Stimulated activated CD8-positive, alpha-beta memory T cell treated with anti-CD3 and anti-CD28 coated beads, Interleukin-7, amount 100 ng/mL, for 48 hours (primary cell): ENCODE data around the gene TEX28.
"Not testable (repeated sequence)": the region's sequence is repeated elsewhere in the genome, so short reads cannot be mapped to it uniquely, and the experiment has no call there.

ENCODE experiments used
- DNase-seq, 2 donors: peaks; one replicate each; pipeline ENCODE4 v3.0.0-alpha.2; 2020; ENCODE audit warnings: low read depth in 1 of 2; ENCODE audit errors: extremely low read depth in 1 of 2

Gene TEX28, protein sequence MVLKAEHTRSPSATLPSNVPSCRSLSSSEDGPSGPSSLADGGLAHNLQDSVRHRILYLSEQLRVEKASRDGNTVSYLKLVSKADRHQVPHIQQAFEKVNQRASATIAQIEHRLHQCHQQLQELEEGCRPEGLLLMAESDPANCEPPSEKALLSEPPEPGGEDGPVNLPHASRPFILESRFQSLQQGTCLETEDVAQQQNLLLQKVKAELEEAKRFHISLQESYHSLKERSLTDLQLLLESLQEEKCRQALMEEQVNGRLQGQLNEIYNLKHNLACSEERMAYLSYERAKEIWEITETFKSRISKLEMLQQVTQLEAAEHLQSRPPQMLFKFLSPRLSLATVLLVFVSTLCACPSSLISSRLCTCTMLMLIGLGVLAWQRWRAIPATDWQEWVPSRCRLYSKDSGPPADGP

GRCh38 chrX:154294791-154295574 lies at the start of gene TEX28:
TSS of gene TEX28 (minus strand) at chrX:154295124. CDS start at chrX:154292117, 3,007 bp downstream.
- DNase-seq, result no peak

DNA sequence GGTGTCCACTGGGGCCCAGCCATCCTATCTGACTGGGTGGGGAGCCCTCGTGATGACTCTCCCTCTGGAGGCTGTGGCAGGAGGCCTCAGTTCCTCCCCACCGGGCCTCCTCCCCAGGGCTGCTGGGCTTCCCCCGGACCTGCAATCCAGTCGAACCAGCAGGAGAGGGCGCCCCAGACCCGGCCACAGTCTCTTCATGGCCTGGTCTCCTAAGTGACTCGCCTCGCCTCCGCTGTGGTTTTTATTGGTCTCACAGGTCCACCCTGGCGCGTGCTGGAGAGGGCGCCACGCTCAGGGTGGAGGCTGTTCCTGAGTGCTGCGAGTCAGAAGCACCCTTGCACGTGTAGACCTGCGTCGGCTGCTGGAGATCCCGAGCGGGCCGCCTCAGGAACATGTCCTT lies 48.7 kb upstream of the TEX28 start:
- not testable (repeated sequence) for DNase-seq

- DNase-seq, result not testable (repeated sequence)
These were observed 48.1 kb upstream of the TEX28 start for GRCh38 chrX:154343063-154343462.

DNA sequence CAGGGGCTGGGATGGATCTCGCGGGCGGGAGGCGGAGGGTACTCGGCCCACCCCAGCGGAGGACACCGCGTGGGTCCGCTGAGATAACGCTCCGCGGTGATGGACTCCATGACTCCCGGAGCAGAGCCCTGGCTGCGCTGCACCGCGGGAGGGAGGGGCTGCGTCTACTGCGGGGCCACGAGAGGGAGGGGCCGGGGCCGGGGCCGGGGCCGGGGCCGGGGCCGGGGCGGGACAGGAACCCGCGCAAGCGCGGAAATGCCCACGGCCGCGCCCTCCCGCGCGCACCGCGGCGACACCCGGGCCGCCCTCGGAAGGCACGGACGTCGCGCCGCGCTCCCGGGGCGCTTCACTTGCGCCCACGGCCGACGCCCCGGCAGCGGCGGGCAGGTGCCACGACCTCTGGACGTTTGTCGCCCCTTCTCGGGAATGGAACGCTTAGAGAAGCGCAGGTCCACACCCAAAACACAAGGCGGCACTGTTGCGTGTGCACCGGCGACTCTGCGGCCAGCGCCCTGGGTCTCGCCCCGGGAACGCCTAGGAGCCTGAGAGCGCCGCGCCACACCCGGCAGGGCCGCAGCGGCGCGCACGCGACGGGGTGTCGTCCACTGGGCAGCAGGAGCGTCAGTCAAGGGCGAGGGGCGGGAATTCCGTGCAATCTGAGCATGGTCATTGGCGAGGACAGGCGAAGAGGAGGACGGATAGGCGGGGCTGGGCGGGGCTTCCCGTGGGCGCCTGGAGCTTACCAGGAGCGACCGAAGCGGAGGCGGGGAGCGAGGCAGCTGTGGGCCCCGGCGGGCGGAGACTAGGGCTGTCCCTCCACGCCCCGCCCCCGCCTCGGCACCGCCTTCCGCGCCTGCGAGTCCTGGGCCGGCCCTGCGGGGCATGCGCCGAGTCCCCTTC lies 46.7 kb upstream of the TEX28 start:
- DNase-seq, result not testable (repeated sequence)

DNA sequence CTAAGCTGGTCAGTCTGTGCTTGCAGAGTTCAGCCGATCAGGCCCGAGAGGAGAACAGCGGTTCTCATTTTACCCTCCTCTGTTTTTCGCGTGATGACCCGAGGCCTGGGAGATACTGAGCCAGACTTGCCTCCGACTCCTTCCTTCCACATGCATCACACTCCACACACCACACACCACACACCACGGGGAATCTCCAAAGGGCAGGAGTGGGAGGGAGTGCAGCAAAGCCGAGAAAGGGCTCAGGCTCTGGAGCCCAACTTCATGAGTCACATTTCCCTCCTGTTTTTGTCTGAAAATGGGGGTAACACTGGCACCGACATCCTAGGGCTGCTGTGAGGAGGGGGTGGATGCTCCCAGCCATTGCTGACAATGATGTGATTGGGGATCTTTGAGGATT lies 39.6 kb upstream of the TEX28 start:
- DNase-seq, result peak in 1 of 2 donors; percentile 18

GRCh38 chrX:154333837-154334271 lies 38.9 kb upstream of the TEX28 start:
- DNase-seq, result no peak

DNA sequence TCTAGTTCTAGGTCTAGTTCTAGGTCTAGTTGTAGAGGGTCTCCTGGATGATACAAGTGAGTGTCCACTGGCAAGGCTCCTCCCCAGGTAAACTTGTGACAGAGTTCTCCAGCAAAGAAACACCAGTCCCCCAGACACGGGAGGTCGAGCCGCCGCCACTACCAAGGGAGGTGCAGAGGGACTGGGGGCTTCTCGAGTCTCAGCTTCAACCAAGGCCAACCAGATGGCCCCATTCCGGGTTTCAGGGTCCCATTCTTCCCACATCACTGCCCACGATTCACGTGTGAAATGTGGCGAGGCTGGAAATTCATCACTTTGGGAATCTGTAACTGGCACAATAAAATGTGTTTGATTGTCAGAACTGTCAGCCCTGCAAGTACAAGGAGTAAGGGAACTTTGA lies 38.2 kb upstream of the TEX28 start:
- no peak for DNase-seq

DNA sequence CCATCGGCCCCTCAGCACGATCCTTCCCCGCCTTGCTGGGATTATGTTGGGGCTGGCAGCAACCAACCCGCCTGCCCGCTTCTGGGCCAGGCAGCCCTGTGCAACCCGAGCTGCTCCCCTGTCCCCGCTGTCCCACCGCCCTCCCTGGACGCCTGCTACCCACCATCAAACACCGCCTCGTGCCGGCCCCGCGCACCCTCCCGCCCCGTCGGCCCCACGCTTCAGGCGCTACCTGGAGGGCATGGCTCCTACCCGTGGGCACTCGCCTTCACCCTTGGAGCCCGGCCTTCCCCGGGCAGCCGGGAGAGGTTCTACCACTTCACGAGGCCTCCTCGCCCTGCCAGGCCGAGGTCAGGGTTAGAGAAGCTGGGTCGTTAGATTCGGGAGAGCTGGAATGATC lies 37.6 kb upstream of the TEX28 start:
- no peak for DNase-seq

DNA sequence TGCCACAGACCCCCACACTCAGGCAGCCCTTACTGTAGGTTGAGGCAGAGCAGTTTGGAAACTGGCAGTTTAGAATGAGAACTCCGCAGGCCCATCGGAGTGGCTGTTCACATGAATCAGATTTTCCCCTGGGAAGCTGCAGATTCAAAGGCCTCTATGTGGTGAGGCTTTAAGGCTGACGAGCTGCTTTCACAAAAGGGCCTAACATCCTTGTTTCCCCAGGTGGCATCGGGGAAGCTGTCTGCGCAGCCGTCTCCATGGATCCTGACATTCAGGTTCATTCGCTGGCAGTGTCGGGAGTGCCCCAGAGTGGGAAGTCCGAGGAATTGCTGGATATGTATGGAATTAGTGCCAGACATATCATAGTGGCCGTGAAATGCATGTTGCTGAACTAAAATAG lies 34.4 kb upstream of the TEX28 start:
- DNase-seq, result no peak

DNA sequence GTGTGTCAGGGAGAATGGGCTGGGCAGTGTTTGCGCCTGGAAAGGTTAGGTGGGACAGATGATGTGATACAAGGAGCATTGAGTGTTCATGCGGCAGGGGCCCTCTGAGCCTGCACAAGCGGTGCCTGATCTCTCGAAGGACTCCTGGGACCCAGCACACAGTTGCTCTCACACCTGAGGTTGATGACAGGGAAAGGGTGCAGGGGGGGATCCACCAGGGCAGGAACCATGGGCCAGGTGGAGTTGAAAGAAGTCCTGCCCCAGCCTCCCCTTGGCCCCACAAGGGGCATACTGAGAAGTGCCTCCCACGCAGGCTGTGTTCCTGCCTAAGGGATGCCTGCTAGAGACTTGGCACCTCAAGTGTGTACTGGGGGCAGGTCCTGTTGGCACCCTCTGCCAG lies 33.7 kb upstream of the TEX28 start:
- no peak for DNase-seq

DNA sequence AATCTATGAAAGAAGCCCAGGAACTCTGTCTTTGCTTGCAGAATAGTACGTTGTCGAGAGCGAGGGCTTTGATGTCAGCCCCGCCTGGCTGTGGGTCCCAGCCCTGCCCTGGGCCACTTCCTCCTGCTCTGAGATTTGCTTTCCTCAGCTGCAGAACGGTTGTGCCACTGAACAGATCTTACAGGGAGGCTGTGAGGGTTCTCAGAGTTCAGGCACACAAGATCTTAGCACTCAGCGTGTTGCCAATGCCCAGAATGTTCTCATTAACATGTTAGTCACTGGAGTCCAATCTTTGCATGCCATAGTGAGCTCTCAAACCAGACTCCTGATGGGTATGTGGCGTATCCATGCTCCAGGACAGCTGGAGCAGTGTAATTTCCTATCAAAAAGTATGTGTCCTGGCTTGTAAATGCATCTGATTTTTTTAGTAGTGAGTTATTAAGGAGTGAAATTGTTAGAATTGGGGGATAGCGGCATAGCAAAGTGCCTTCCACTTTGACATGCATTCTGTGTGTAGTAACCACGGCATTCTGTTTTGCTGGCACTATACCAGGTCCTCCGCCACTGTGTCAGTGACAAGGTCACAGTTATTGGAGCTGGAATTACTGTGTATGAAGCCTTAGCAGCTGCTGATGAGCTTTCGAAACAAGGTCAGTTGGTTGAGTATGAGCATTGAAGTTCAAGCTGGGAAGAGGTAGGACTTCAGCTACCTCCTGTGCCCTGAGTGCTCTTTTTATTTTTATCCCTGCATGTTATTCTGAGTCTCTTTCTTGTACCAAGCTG lies 32.3 kb upstream of the TEX28 start:
- DNase-seq, result no peak

DNA sequence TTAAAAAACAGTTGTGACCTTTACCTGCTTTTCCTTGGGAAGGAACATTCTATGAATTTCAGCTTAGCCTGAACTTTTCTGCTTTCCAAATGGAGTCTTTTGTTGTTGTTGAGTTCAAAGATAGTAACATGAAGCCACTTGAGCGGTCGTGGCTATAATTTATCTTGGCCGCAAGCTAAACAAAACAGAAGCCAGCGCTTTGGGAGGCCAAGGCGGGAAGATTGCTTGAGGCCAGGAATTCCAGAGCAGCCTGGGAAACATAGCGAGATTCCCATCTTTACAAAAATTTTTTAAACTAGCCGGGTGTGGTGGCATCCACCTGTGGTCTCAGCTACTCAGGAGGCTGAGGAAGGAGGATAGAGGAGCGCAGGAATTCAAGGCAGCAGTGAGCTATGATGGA lies 30.6 kb upstream of the TEX28 start:
- DNase-seq, result no peak

- DNase-seq, result no peak
These were observed 28.6 kb upstream of the TEX28 start for GRCh38 chrX:154323537-154323936.

GRCh38 chrX:154322890-154323289 lies 28.0 kb upstream of the TEX28 start:
- DNase-seq, result no peak

DNA sequence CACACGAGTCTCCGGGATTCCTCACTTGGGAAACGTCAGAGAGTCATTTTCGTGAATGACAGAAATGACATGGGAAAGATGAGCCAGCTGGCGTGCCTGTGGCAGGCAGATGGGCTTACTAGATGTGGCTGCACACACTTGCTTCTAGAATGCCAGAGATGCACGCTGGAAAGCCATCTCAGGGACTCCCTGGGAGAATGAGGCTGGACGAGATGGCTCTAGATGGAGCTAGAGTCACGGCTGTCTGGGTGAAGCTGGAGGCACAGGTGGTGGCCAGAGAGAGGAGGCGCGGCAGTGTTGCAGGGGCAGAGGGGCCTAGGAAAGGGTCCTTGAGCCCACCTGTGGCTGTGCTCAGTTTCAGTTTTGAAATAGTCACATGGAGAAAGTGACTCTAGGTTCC lies 26.7 kb upstream of the TEX28 start:
- DNase-seq, result no peak

GRCh38 chrX:154321152-154321551 lies 26.2 kb upstream of the TEX28 start:
- no peak for DNase-seq

GRCh38 chrX:154320406-154320805 lies 25.5 kb upstream of the TEX28 start:
- DNase-seq, result no peak

- DNase-seq, result no peak
These were observed 22.6 kb upstream of the TEX28 start for GRCh38 chrX:154317391-154317995.

DNA sequence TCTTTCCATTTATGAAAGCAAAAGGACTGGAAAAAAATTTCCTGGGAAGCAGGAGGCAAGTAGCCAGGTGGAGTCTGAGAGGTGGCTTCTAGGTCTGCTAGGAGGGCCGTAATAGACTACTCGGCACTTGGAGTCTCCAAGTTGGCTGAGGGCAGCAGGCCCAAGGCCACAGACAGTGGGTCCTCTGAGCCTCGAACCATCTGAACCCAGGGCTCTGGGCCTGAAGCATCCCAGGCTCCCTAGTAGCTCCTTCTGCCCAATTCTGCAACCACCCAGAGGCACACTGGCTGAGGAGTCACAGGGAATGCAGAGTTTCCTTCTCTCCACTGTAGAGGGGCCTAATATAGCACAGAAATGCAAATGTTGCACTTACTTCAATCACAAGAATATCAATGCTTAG lies 20.5 kb upstream of the TEX28 start:
- DNase-seq, result no peak

GRCh38 chrX:154313147-154313546 lies 18.2 kb upstream of the TEX28 start:
- peak in 1 of 2 donors; percentile 43 for DNase-seq
